Spleen (tissue), 11 donors: Measurements from ENCODE around the gene XRCC1. TPM values are rescaled to one million over a fixed set of nuclear protein-coding genes. Genes with fewer than 3 reads are reported as not detected.

ENCODE experiments used
- DNase-seq: peaks from one replicate; pipeline ENCODE4 v3.0.0-alpha.2; 2020
- H3K27ac ChIP-seq, 8 donors: fragments of 200-600 bp; sonication (generic) in 7 of 8; 1 replicate in 4 of 8; 2 replicates in 4 of 8; pipeline versions ENCODE4 v1.5.0 to v1.8.0; 2016 to 2021; ENCODE audit warnings: inconsistent platforms in 4 of 8, mild to moderate bottlenecking in 4 of 8, moderate library complexity in 1 of 8
- H3K27me3 ChIP-seq, 7 donors: fragments of 200-600 bp; sonication (generic) in 6 of 7; replicated peaks in 1 of 7; 1 replicate in 4 of 7; 2 replicates in 3 of 7; pipeline versions ENCODE4 v1.5.0 to v1.8.0; 2016 to 2021; ENCODE audit warnings: inconsistent platforms in 3 of 7, mild to moderate bottlenecking in 1 of 7
- H3K36me3 ChIP-seq, 6 donors: fragments of 200-600 bp; sonication (generic) in 5 of 6; 1 replicate in 4 of 6; 2 replicates in 2 of 6; pipeline versions ENCODE4 v1.5.0 to v1.8.0; 2016 to 2021; ENCODE audit warnings: inconsistent platforms in 2 of 6
- H3K4me1 ChIP-seq, 6 donors: fragments of 200-600 bp; sonication (generic) in 5 of 6; 1 replicate in 3 of 6; 2 replicates in 3 of 6; pipeline versions ENCODE4 v1.5.0 to v1.8.0; 2016 to 2021; ENCODE audit warnings: inconsistent platforms in 3 of 6
- H3K4me3 ChIP-seq, 8 donors: fragments of 200-600 bp; sonication (generic) in 7 of 8; 1 replicate in 4 of 8; 2 replicates in 4 of 8; pipeline versions ENCODE4 v1.5.0 to v1.8.0; 2016 to 2021; ENCODE audit warnings: inconsistent platforms in 4 of 8, mild to moderate bottlenecking in 4 of 8, moderate library complexity in 2 of 8
- H3K9me3 ChIP-seq, 8 donors: fragments of 200-600 bp; sonication (generic) in 7 of 8; 1 replicate in 4 of 8; 2 replicates in 4 of 8; pipeline versions ENCODE4 v1.5.0 to v1.8.0; 2016 to 2021; ENCODE audit warnings: inconsistent platforms in 4 of 8
- POLR2A ChIP-seq, 3 donors: fragments of 450-650 bp; IDR thresholded peaks; one replicate each; pipeline ENCODE4 v1.5.1; 2017; ENCODE audit warnings: antibody characterized with exemption in 3 of 3, mild to moderate bottlenecking in 1 of 3
- POLR2AphosphoS5 ChIP-seq, 3 donors: sonication (generic); formaldehyde crosslinking; IDR thresholded peaks; one replicate each; pipeline ENCODE4 v1.5.1; 2017; ENCODE audit warnings: antibody characterized with exemption in 3 of 3
- WGBS, 5 donors: extraction: QIAGEN DNeasy Blood & Tissue Kit in 3 of 5; methylation state at CpG; one replicate each; pipeline versions ENCODE4 v1.1.5 to v1.1.7; 2013 to 2018; 5-methylcytosine and 5-hydroxymethylcytosine counted together
- intact Hi-C: fragments of 100-400 bp; cut with DNase I; formaldehyde crosslinking; loops from one replicate; pipeline ENCODE4 v1.15.0; 2023; ENCODE audit warnings: low total_unique reads
- polyA plus RNA-seq, 3 donors: library from polyadenylated mRNA; stranded (reverse); fragments of 200-250 nt; gene quantifications; one replicate each; pipeline ENCODE4 v1.2.1, GENCODE V29; 2013
- total RNA-seq, 7 donors: library from RNA; depleted of rRNA in 3 of 7; stranded (reverse); fragments of >200 nt in 3 of 7; fragmentation: NEBNext Ultra II Directional in 4 of 7; extraction: Animal tissue kit (Norgen Biotek cat#: 25700) in 4 of 7; gene quantifications; one replicate each; pipeline versions ENCODE4 v1.1.0 to v1.2.1, GENCODE V29; 2016 to 2021
- TF ChIP-seq, protein P1 (sequence below), 11 experiments: fragments of 200-600 bp in 7 of 11; fragments of 450-650 bp in 4 of 11; sonication (generic) in 4 of 11; IDR thresholded peaks in 8 of 11; conservative IDR thresholded peaks in 3 of 11; 1 replicate in 7 of 11; 2 replicates in 4 of 11; pipeline versions ENCODE4 v1.4.0 to v1.8.0; 2016 to 2021; ENCODE audit warnings: antibody characterized with exemption in 11 of 11, inconsistent platforms in 4 of 11, mild to moderate bottlenecking in 1 of 11
- donor health status: healthy with polysubstance abuse.
- donor health status: DM: no; HTN: no; CAD: no; lungs with moderate emphysema.
- donor health status: DM: no; HTN: no; CAD: no.
- donor health status: Bipolar disorder and iron deficiency.
- donor health status: healthy.
- donor health status: DM: no; HTN: no; CAD: no.
- donor health status: DM: yes; HTN: yes; CAD: no.

Gene XRCC1
- total and polyA plus RNA-seq, 10 donors: 16.0 to 32.0 (median 25.1) TPM

DNA sequence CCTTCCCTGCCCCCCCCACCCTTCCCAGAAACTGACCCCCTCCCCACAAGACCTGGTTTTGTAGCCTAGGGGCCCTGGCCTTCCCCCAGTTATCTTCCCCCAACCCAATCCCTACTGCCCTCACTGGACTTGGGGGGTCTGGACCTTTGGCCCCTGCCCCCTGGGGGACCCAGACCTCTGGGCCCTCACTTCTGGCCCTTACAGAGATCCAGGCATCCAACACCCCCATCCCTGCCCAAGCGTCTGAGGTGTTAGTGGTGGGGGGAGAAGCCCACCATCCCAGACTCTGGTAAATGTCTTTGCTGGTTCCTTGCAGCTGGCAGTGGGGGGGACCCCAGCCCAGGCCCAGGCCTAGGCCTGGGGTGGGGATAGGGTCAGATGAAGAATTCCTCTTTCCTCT lies 47.6 kb upstream of the XRCC1 start:
- Histone ChIP-seq H3K4me1 (peaks cover 4 to 38% (median 21%) of the 10 kb centered on the region in 6 donors), H3K36me3 (no peaks in the 10 kb centered on the region), H3K9me3 (no peaks in the 10 kb centered on the region), H3K27ac (no peak overlapping the region), H3K27me3 (peaks cover 0 to 21% (median 0%) of the 10 kb centered on the region in 7 donors), H3K4me3 (no peak overlapping the region)
- TF ChIP-seq POLR2A (IDR thresholded peaks at IDR 0.05) (no peak), POLR2AphosphoS5 (IDR thresholded peaks at IDR 0.05) (no peak)
- TF ChIP-seq, protein P1, sequence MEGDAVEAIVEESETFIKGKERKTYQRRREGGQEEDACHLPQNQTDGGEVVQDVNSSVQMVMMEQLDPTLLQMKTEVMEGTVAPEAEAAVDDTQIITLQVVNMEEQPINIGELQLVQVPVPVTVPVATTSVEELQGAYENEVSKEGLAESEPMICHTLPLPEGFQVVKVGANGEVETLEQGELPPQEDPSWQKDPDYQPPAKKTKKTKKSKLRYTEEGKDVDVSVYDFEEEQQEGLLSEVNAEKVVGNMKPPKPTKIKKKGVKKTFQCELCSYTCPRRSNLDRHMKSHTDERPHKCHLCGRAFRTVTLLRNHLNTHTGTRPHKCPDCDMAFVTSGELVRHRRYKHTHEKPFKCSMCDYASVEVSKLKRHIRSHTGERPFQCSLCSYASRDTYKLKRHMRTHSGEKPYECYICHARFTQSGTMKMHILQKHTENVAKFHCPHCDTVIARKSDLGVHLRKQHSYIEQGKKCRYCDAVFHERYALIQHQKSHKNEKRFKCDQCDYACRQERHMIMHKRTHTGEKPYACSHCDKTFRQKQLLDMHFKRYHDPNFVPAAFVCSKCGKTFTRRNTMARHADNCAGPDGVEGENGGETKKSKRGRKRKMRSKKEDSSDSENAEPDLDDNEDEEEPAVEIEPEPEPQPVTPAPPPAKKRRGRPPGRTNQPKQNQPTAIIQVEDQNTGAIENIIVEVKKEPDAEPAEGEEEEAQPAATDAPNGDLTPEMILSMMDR (IDR thresholded peaks at IDR 0.05 in 8 of 11, conservative IDR thresholded peaks at IDR 0.05 in 3 of 11): no peak
- intact Hi-C loops: no loop called here
- DNase-seq: no peak
- WGBS, 5 donors: 80 to 100% (median 83%) methylated on average over 1 of the region's 1 CpG

GRCh38 chr19:43622070-43622469 lies 46.7 kb upstream of the XRCC1 start:
- TF ChIP-seq POLR2A (IDR thresholded peaks at IDR 0.05): no peak
- no peak for TF ChIP-seq POLR2AphosphoS5 (IDR thresholded peaks at IDR 0.05)
- TF ChIP-seq, protein P1 (IDR thresholded peaks at IDR 0.05 in 8 of 11, conservative IDR thresholded peaks at IDR 0.05 in 3 of 11): no peak
- H3K4me3 ChIP-seq: no peak overlapping the region
- peaks cover 0 to 17% (median 0%) of the 10 kb centered on the region in 7 donors for H3K27me3 ChIP-seq
- no peak for DNase-seq
- H3K27ac ChIP-seq: no peak overlapping the region
- H3K9me3 ChIP-seq: no peaks in the 10 kb centered on the region
- WGBS, 5 donors: 57 to 91% (median 82%) methylated on average over 4 of the region's 4 CpGs
- H3K36me3 ChIP-seq: no peaks in the 10 kb centered on the region
- H3K4me1 ChIP-seq: peaks cover 4 to 45% (median 21%) of the 10 kb centered on the region in 6 donors
- intact Hi-C loops: no loop called here

- no peak for DNase-seq
These were observed 45.0 kb upstream of the XRCC1 start for GRCh38 chr19:43620061-43621001.

More at GRCh38 chr19:43620061-43621001, 45.0 kb upstream of the XRCC1 start:
- intact Hi-C loops: no loop called here
- Histone ChIP-seq H3K27ac (peak overlapping the region; percentile 80 to 96 (median 94)), H3K36me3 (no peaks in the 10 kb centered on the region), H3K9me3 (no peaks in the 10 kb centered on the region), H3K27me3 (no peaks in the 10 kb centered on the region), H3K4me1 (peaks cover 4 to 60% (median 25%) of the 10 kb centered on the region in 6 donors), H3K4me3 (peak overlapping the region; percentile 56 to 93 (median 78))
- TF ChIP-seq, protein P1 (IDR thresholded peaks at IDR 0.05 in 8 of 11, conservative IDR thresholded peaks at IDR 0.05 in 3 of 11): no peak
- TF ChIP-seq POLR2AphosphoS5 (IDR thresholded peaks at IDR 0.05): no peak
- TF ChIP-seq POLR2A (IDR thresholded peaks at IDR 0.05): no peak
- WGBS, 5 donors: 42 to 60% (median 48%) methylated on average over 20 to 23 of the region's 23 CpGs
